Endothelial cell (in vitro differentiated cells): ENCODE data around the gene CALHM3. TPM values are rescaled to one million over a fixed set of nuclear protein-coding genes. Genes with fewer than 3 reads are reported as not detected.

ENCODE experiments used
- DNase-seq: peaks from one replicate; pipeline ENCODE4 v3.0.0; 2021; ENCODE audit warnings: low spot score
- H3K27ac Mint-ChIP-seq: one replicate; pipeline ENCODE4 v1.8.0; 2021; ENCODE audit warnings: mixed read lengths, inconsistent platforms; ENCODE audit not compliant: unreplicated experiment
- H3K27me3 Mint-ChIP-seq: one replicate; pipeline ENCODE4 v1.8.0; 2021; ENCODE audit warnings: mild to moderate bottlenecking, moderate library complexity, mixed read lengths, inconsistent platforms; ENCODE audit not compliant: unreplicated experiment
- H3K36me3 Mint-ChIP-seq: one replicate; pipeline ENCODE4 v1.8.0; 2021; ENCODE audit warnings: mild to moderate bottlenecking, low read depth, mixed read lengths, inconsistent platforms; ENCODE audit not compliant: unreplicated experiment
- H3K4me1 Mint-ChIP-seq: one replicate; pipeline ENCODE4 v1.8.0; 2021; ENCODE audit warnings: mild to moderate bottlenecking, mixed read lengths, inconsistent platforms; ENCODE audit not compliant: unreplicated experiment
- H3K4me3 Mint-ChIP-seq: one replicate; pipeline ENCODE4 v1.8.0; 2021; ENCODE audit warnings: mild to moderate bottlenecking, mixed read lengths, inconsistent platforms; ENCODE audit not compliant: unreplicated experiment
- H3K9me3 Mint-ChIP-seq: one replicate; pipeline ENCODE4 v1.8.0; 2021; ENCODE audit warnings: mixed read lengths, inconsistent platforms; ENCODE audit not compliant: unreplicated experiment
- CTCF ChIP-seq: fragments of 200-600 bp; sonication (generic); IDR thresholded peaks from one replicate; pipeline ENCODE4 v1.5.0; 2021; ENCODE audit warnings: antibody characterized with exemption; ENCODE audit not compliant: unreplicated experiment
- total RNA-seq: library from RNA; stranded (reverse); fragmentation: NEBNext Ultra II Directional; extraction: Animal tissue kit (Norgen Biotek cat#: 25700); gene quantifications from one replicate; pipeline ENCODE4 v1.2.1, GENCODE V29; 2021; ENCODE audit not compliant: unreplicated experiment

Gene CALHM3
- total RNA-seq, 1 donor from 2014 or later = not detected

GRCh38 chr10:103445366-103445765 is 33.7 kb downstream of the CALHM3 start:
- no peak overlapping the region for H3K4me3 Mint-ChIP-seq
- no peaks in the 10 kb centered on the region for H3K9me3 Mint-ChIP-seq
- H3K27ac Mint-ChIP-seq = no peak overlapping the region
- H3K4me1 Mint-ChIP-seq = peaks cover 8% of the 10 kb centered on the region
- H3K36me3 Mint-ChIP-seq = peaks cover 56% of the 10 kb centered on the region
- DNase-seq = no peak
- TF ChIP-seq CTCF = no peak
- H3K27me3 Mint-ChIP-seq = peaks cover 14% of the 10 kb centered on the region

- Mint-ChIP-seq H3K4me1 (peaks cover 3% of the 10 kb centered on the region), H3K27me3 (peaks cover 11% of the 10 kb centered on the region), H3K9me3 (no peaks in the 10 kb centered on the region), H3K4me3 (no peak overlapping the region), H3K36me3 (peaks cover 64% of the 10 kb centered on the region), H3K27ac (no peak overlapping the region)
- no peak for TF ChIP-seq CTCF
- DNase-seq = no peak
Observed at GRCh38 chr10:103444478-103444877, 34.6 kb downstream of the CALHM3 start.

GRCh38 chr10:103443475-103444185 is 35.4 kb downstream of the CALHM3 start:
- DNase-seq = no peak
- H3K36me3 Mint-ChIP-seq = peaks cover 63% of the 10 kb centered on the region
- H3K4me1 Mint-ChIP-seq = peaks cover under 1% of the 10 kb centered on the region
- no peak for TF ChIP-seq CTCF
- H3K4me3 Mint-ChIP-seq = no peak overlapping the region
- peak overlapping the region; percentile 70 for H3K27ac Mint-ChIP-seq
- H3K9me3 Mint-ChIP-seq = no peaks in the 10 kb centered on the region
- H3K27me3 Mint-ChIP-seq = peaks cover 6% of the 10 kb centered on the region

- TF ChIP-seq CTCF = no peak
- Mint-ChIP-seq H3K4me1 (no peaks in the 10 kb centered on the region), H3K4me3 (peak overlapping the region; percentile 25), H3K9me3 (no peaks in the 10 kb centered on the region), H3K36me3 (peaks cover 60% of the 10 kb centered on the region), H3K27ac (no peak overlapping the region), H3K27me3 (peaks cover 2% of the 10 kb centered on the region)
- no peak for DNase-seq
Observed at GRCh38 chr10:103442031-103442461, 37.0 kb downstream of the CALHM3 start.

GRCh38 chr10:103441611-103442010 is 37.4 kb downstream of the CALHM3 start:
- no peak for TF ChIP-seq CTCF
- Mint-ChIP-seq H3K27me3 (no peaks in the 10 kb centered on the region), H3K36me3 (peaks cover 63% of the 10 kb centered on the region), H3K4me3 (no peak overlapping the region), H3K4me1 (no peaks in the 10 kb centered on the region), H3K9me3 (no peaks in the 10 kb centered on the region), H3K27ac (no peak overlapping the region)
- DNase-seq = no peak
